Measurements from ENCODE around the gene TDRD3.
A peak's percentile ranks its signal among the peaks of the same experiment; 100 is the strongest.

The TDRD3 gene

DNA sequence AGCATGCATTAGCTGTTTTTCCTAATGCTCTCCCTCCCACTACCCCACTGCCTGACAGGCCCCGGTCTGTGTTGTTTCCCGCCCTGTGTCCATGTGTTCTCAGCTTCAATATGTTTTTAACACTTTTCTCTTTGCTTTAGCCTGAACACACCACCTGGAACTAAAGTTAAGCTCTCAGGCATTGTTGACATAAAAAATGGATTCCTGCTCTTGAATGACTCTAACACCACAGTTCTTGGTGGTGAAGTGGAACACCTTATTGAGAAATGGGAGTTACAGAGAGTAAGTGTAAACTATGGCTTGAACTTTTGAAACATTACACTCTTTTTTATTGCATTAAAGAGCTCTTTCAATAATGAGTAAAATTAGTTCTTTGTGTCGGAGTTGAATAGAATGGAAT is 70.1 kb downstream of the TDRD3 start:
- H3K9me3 Mint-ChIP-seq, result no peaks in the 10 kb centered on the region
- no peaks in the 10 kb centered on the region for H3K27me3 Mint-ChIP-seq
- DNase-seq (no peak), ATAC-seq (no peak)
- no peak overlapping the region for H3K4me3 Mint-ChIP-seq
- no peaks in the 10 kb centered on the region for H3K4me1 Mint-ChIP-seq
- H3K27ac Mint-ChIP-seq, result no peak overlapping the region

DNA sequence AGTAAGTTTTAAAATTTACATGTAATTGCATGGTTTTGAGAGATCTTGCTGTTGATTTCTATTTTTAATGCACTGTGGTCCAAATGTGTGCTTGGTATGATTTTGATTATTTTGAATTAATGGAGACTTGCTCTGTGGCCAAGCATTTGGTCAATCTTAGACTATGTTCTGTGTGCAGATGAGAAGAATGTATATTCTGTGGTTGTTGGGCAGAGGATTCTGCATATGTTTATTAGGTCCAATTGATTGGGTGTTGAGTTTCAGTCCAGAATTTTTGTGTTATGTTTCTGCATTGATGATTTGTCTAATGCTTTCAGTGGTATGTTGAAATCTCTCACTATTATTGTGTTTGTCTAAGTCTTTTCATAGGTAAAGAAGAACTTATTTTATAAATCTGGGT is 82.3 kb downstream of the TDRD3 start:
- Mint-ChIP-seq H3K9me3 (peaks cover 33 to 50% of the 10 kb centered on the region in 2 donors), H3K4me3 (no peak overlapping the region), H3K4me1 (peaks cover 5% of the 10 kb centered on the region), H3K27me3 (no peaks in the 10 kb centered on the region), H3K27ac (no peak overlapping the region)
- ATAC-seq, result no peak
- DNase-seq, result no peak

DNA sequence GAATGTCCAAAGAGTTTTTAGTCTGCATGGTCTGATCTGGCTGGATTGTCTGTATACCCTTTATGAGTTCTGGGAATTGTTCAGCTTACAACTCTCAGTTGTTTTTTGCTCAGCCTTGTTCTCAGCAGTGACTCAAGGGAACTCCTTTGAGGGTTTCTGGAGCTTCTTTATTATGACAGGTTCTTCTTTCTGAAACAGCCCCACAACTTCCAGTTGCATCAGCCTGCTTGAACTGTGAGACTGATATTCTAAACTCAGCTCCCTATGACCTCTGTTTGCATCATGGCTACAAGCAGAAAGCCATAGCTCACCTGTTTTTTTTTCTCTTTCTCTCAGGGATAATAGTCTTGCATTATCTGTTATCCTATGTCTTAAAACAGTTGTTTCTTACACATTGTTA is 85.0 kb downstream of the TDRD3 start:
- Mint-ChIP-seq H3K4me3 (no peak overlapping the region), H3K27me3 (no peaks in the 10 kb centered on the region), H3K27ac (peak overlapping the region; percentile 59 to 91), H3K4me1 (peaks cover 5% of the 10 kb centered on the region), H3K9me3 (peaks cover 25 to 31% of the 10 kb centered on the region in 2 donors)
- peak; percentile 90 for ATAC-seq
- DNase-seq, result peak in 1 of 2 donors; percentile 25

DNA sequence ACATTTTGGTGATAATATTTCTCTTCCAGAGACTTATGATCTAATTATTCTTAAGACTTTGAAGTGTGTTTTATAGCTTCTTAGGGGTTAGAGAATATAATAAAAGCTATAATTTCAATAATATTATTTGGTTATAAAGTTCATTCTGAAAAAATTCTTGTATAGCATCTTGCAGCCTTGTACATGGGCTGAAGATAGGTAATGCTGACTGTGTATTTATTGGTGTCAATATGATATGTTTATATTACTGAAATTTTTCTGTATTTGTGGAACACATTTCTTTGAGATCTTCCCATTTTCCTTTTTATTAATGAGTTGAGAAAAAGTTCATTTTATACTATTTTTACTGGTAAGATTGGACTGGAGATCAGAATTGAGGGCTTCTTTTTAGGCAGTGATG is 87.8 kb downstream of the TDRD3 start:
- H3K9me3 Mint-ChIP-seq, result peaks cover 21 to 28% of the 10 kb centered on the region in 2 donors
- H3K27ac Mint-ChIP-seq, result no peak overlapping the region
- H3K4me3 Mint-ChIP-seq, result no peak overlapping the region
- no peaks in the 10 kb centered on the region for H3K27me3 Mint-ChIP-seq
- H3K4me1 Mint-ChIP-seq, result peaks cover 5% of the 10 kb centered on the region
- no peak for ATAC-seq
- DNase-seq, result no peak

DNA sequence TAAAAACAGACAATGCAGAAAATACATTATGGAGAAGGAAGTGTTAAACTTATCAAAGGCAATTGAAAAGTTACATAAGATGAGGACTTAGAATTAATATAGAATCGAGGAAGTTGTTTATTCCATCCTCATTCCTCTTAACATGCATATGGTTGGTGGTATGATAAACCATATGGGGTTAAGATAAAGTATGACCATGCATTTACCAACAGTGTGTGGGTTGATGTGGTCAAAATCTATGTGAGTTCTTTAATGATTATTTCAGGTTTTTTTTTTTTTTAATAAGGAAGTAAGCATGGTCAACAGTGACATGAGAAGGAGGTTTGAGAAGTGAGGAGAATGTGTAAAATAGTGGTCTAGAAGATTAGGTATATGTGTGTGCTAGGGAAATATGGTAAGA is 94.5 kb downstream of the TDRD3 start:
- Mint-ChIP-seq H3K4me3 (no peak overlapping the region), H3K9me3 (peaks cover 7 to 14% of the 10 kb centered on the region in 2 donors), H3K4me1 (no peaks in the 10 kb centered on the region), H3K27me3 (no peaks in the 10 kb centered on the region), H3K27ac (no peak overlapping the region)
- no peak for DNase-seq
- no peak for ATAC-seq

DNA sequence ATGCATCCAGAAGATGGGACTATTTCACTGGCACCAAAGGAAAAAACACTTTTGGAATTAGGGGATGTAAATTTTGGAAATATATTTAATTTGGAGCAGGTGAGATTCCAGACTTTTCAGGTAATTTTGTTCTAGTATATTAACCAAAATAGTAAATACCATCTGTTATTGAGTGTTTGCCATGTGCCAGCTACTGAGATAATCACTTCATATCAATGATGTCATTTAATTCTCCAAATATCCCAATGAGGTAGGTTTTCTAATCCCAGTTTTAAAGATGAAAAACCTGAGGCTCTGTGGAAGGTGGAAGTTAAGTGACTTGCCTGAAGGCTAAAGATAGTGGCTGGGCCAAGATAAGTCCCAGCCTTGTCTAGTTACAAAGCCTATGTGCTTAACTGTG is 95.2 kb downstream of the TDRD3 start:
- H3K27me3 Mint-ChIP-seq, result no peaks in the 10 kb centered on the region
- H3K4me1 Mint-ChIP-seq, result no peaks in the 10 kb centered on the region
- peaks cover 7 to 11% of the 10 kb centered on the region in 2 donors for H3K9me3 Mint-ChIP-seq
- ATAC-seq (no peak), DNase-seq (no peak)
- H3K4me3 Mint-ChIP-seq, result no peak overlapping the region
- no peak overlapping the region for H3K27ac Mint-ChIP-seq

DNA sequence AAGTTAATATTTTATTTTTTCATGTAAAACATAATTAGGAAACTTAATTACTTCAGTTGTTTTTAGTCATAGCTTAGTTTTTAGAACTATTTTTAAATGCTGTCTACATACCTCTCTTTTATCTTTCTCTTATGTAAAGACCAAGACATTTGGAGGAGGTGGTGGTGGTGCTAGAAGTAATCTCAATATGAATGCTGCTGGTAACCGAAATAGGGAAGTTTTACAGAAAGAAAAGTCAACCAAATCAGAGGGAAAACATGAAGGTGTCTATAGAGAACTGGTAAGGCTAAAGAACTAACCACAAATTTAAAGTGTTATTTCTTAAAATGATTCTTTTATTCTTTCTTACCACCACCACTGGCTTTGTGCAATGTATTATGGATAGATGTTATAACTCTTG is 97.3 kb downstream of the TDRD3 start:
- Mint-ChIP-seq H3K4me1 (no peaks in the 10 kb centered on the region), H3K4me3 (no peak overlapping the region), H3K9me3 (peaks cover 0 to 6% of the 10 kb centered on the region in 2 donors), H3K27me3 (no peaks in the 10 kb centered on the region), H3K27ac (no peak overlapping the region)
- ATAC-seq (no peak), DNase-seq (no peak)

DNA sequence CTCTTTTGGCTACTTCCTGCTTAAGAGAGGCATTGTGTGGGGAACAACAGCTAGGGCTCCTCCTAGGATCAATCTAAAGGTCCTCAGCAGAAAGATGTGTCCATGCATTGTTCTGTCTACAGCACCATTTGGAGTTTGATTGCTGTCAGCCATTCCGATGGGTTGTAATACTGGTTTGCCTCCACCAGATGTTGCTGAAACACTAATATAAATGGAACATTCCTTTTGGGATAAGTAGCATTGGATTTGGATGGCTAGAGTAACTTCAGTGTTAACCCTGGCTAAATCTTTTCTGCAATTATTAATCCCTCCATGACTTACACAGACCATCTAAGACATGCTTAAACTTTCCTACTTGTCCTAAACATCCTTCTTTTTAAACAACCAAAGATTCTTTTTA is 104.2 kb downstream of the TDRD3 start:
- no peak for DNase-seq

DNA sequence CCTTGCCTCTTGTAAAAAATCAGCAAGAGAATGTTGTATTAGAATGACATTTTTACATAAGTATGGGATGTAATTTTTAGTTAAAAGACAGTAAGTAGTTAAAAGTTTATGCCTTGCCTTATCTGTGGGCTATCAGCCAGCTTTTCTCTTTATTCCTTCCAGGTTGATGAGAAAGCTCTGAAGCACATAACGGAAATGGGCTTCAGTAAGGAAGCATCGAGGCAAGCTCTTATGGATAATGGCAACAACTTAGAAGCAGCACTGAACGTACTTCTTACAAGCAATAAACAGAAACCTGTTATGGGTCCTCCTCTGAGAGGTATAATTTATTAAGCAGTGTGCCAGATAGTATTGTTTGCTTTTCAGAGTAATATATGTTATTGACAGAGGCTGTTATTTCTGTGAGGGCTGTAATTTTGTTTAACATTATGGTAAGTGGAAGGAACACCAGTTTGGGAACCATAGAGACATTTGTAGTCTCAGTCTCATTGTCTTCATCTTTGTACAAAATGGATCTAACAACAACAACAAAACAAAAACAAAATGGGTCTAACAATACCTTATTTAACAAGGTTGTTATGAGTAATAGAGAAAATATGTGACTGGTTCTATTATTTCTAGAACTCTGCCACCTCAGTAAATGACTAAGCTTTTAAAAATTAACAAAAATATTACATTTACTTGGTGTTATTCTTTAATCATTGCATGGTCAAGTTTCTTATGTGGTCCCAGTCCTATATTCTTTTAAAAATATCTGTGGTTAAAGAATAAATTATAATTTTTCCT is 112.8 kb downstream of the TDRD3 start:
- ATAC-seq (no peak), DNase-seq (no peak)
- Mint-ChIP-seq H3K27ac (no peak overlapping the region), H3K9me3 (peaks cover 0 to 42% of the 10 kb centered on the region in 2 donors), H3K4me3 (no peak overlapping the region), H3K4me1 (no peaks in the 10 kb centered on the region), H3K27me3 (no peaks in the 10 kb centered on the region)

More for the DNA sequence above, 104.2 kb downstream of the TDRD3 start:
- no peak for ATAC-seq
- Mint-ChIP-seq H3K4me1 (no peaks in the 10 kb centered on the region), H3K27ac (no peak overlapping the region), H3K9me3 (peaks cover 22 to 28% of the 10 kb centered on the region in 2 donors), H3K4me3 (no peak overlapping the region), H3K27me3 (no peaks in the 10 kb centered on the region)

DNA sequence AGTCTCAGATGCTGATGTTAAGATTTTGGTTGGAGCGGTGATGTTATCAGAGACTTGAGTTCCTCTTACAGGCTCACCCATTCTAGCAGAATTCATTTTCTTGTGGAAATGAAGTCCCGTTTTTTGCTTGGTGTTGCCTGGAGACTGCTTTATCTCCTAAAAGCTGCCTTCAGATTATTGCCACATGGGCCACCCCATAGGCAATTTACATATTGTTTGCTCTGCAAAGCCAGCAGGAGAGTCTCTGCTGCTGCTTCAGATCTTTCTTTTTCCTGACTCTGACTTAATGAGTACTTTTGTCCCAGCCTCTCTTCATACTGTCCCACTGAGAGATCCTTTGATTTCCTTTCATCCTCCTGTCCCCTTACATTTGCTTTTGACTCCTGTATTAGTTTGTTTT is 114.6 kb downstream of the TDRD3 start:
- peak overlapping the region in 1 of 2 donors; percentile 21 for H3K27ac Mint-ChIP-seq
- ATAC-seq (no peak), DNase-seq (no peak)
- no peaks in the 10 kb centered on the region for H3K4me1 Mint-ChIP-seq
- peaks cover 0 to 33% of the 10 kb centered on the region in 2 donors for H3K9me3 Mint-ChIP-seq
- H3K27me3 Mint-ChIP-seq, result no peaks in the 10 kb centered on the region
- no peak overlapping the region for H3K4me3 Mint-ChIP-seq

DNA sequence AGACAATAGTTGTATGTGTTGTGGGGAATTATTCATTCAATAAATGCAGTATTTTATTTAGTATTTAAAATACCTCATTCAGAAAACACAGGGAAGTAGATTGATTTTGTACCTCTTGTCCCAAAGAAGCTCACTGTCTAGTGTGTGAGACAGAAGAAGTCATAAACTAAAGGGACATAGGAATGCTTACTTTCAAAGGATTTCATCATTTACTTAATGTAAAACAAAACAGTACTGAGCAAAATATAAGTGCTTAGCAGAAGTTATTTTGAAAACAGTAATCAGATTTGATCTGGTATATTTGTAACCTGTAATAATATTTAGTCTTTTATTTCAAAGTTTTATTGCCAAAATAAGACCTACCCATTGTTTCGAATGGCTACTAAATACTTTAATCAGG is 117.9 kb downstream of the TDRD3 start:
- Mint-ChIP-seq H3K9me3 (peaks cover 0 to 22% of the 10 kb centered on the region in 2 donors), H3K27ac (peak overlapping the region in 1 of 2 donors; percentile 1), H3K4me3 (no peak overlapping the region), H3K4me1 (no peaks in the 10 kb centered on the region), H3K27me3 (no peaks in the 10 kb centered on the region)
- ATAC-seq (no peak), DNase-seq (no peak)

DNA sequence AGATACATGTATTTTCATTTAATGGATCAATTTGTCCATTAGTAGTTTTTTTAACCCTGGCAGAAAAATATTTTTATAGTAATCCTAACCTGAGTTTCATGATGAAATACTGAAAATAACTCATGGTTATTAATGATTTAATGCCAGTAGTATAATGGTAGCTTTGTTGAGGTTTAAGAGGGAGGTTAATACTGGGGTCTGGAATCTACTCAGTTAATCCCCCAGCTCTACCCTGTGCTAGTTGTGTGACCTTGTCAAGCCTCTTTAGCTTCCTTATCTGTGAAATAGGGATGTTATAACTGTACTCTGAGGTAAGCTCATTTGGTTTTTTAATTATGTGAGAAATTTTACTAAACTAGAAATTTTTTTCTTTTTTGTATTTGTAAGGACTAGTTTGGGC is 122.5 kb downstream of the TDRD3 start:
- H3K27me3 Mint-ChIP-seq, result no peaks in the 10 kb centered on the region
- no peaks in the 10 kb centered on the region for H3K9me3 Mint-ChIP-seq
- no peak overlapping the region for H3K4me3 Mint-ChIP-seq
- H3K27ac Mint-ChIP-seq, result no peak overlapping the region
- no peak for DNase-seq
- ATAC-seq, result no peak
- no peaks in the 10 kb centered on the region for H3K4me1 Mint-ChIP-seq

DNA sequence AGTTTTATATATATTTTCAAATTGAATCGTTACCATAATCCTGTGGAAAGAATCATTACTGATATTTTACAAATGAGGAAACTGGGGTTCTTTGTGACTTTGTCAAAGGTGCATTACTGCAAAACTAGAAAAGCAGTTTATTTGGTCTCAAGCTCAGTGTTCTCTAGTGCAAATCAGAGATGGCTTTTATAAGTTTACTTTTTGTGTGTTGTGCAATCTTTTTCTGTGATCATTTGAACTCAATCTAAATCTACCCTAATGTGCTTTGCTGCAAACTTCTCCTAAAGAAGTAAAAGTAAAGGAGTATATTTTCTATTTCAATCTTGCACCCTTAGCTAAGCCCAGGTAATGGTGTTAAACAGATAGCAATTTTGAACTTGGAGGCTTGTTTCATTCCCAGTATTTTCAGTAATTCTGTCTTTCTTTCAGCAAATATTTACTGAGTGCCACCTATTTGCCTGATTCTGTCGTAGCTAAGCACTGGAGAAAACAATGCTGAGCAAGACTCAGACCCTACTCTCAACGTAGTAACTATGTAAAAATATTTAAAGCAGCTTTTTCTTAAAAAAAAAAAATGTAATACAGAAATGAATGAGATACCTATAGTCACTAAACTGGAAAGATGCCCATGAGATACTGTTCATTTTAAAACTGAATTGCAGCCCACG is 124.0 kb downstream of the TDRD3 start:
- ATAC-seq, result no peak
- no peaks in the 10 kb centered on the region for H3K4me1 Mint-ChIP-seq
- no peak for DNase-seq

DNA sequence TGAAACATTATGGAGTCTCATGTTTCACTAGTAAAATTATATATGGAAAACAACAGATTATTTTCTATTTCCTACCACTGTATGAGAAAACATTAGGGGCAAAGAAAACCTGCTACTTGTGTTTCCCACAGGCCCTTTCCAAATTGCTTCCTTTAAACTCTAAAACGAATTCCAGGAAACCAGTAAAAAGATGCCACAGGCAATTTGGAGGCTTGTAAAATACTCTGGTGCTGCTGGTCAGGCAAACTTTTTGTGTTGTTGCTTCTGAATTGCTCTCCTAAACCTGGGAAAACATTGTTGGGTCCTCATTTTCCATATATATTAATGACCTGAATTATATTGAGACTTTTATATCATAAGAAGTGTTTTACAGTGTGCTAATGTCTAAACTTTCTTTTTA is 141.5 kb downstream of the TDRD3 start:
- Mint-ChIP-seq H3K9me3 (no peaks in the 10 kb centered on the region), H3K4me3 (no peak overlapping the region), H3K27ac (no peak overlapping the region), H3K27me3 (no peaks in the 10 kb centered on the region), H3K4me1 (no peaks in the 10 kb centered on the region)
- no peak for DNase-seq
- no peak for ATAC-seq

More for the DNA sequence above, 124.0 kb downstream of the TDRD3 start:
- H3K4me3 Mint-ChIP-seq, result no peak overlapping the region
- H3K27ac Mint-ChIP-seq, result no peak overlapping the region
- no peaks in the 10 kb centered on the region for H3K9me3 Mint-ChIP-seq
- H3K27me3 Mint-ChIP-seq, result no peaks in the 10 kb centered on the region

DNA sequence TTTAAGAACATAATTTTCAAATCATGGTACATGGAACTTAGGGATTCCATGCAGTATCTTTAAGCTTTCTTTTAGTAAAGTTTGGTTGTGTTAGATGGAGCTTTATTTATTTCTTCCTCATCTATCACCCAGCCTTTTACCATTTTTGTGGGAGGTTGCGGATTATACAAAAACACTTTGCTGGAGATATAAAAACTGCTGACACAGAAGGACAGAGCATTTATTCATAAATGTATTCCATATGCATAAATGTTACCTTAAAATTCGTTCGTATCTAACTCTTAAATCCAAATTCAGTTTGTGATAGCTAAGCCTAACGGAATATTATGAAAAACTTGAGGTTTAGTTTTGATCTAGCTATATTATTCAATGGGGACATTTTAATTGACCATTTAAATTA is 143.3 kb downstream of the TDRD3 start:
- H3K27ac Mint-ChIP-seq, result no peak overlapping the region
- ATAC-seq (no peak), DNase-seq (no peak)
- H3K27me3 Mint-ChIP-seq, result no peaks in the 10 kb centered on the region
- H3K4me3 Mint-ChIP-seq, result no peak overlapping the region
- H3K4me1 Mint-ChIP-seq, result no peaks in the 10 kb centered on the region
- no peaks in the 10 kb centered on the region for H3K9me3 Mint-ChIP-seq

DNA sequence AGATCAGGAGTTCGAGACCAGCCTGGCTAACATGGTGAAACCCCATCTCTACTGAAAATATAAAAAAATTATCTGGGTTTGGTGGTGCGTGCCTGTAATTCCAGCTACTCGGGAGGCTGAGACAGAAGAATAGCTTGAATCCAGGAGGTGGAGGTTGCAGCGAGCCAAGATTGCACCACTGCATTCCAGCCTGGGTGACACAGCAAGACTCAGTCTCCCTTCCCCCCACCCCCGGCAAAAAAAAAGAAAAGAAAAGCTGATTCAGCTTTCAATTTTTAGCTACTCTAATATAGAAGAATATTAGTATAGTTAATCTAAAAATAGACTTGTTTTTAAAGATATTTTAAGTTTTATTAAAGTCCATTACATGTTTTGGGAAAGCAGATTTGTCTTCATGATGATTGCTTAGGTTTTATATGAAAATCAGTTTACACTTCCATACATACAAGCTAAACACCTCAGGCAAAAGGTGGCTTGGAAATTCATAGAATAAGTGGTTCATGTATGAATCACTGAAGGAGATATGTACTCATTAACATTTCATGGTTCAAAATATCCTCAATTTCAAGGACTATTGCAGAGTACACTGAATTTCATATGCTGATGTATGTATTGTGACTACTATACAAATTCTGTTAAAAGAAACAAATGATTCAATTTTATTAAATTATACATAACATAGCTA is 165.2 kb downstream of the TDRD3 start:
- no peak overlapping the region for H3K4me3 Mint-ChIP-seq
- no peaks in the 10 kb centered on the region for H3K4me1 Mint-ChIP-seq
- DNase-seq (no peak), ATAC-seq (no peak)
- H3K27ac Mint-ChIP-seq, result no peak overlapping the region
- H3K9me3 Mint-ChIP-seq, result no peaks in the 10 kb centered on the region
- H3K27me3 Mint-ChIP-seq, result no peaks in the 10 kb centered on the region

All from stimulated activated naive CD8-positive, alpha-beta T cell treated with anti-CD3 and anti-CD28 coated beads, Interleukin-15, amount 100 ng/mL, for 72 hours (primary cell).